Measurements from ENCODE around the gene RASSF5.

GRCh38 chr1:206555473-206555935 lies 48.2 kb downstream of the RASSF5 start:
- TF ChIP-seq CTCF (IDR thresholded peaks at IDR 0.05) (no peak), POLR2A (IDR thresholded peaks at IDR 0.05) (no peak)

All from Peyer's patch (tissue), 4 donors.